ENCODE data around the gene LPCAT3. TPM values are rescaled to one million over a fixed set of nuclear protein-coding genes. Genes with fewer than 3 reads are reported as not detected.

Gene LPCAT3
- total RNA-seq, 1 experiment from 2014 or later = 45.8 TPM

- no TSS peak for BruUV-seq (replicated peaks)
Observed at GRCh38 chr12:6960593-6961277, 57.5 kb downstream of the LPCAT3 start.

More at GRCh38 chr12:6960593-6961277, 57.5 kb downstream of the LPCAT3 start:
- no peak for ATAC-seq
- Histone ChIP-seq H3K36me3 (ENCODE audit: control insufficient read depth in 1 of 2, insufficient read depth in 2 of 2, low read length in 2 of 2) (peaks cover under 1 to 5% of the 10 kb centered on the region in 2 experiments; a peak in 2 of 4 replicates), H3K27ac (ENCODE audit: low read depth, low read length) (peak overlapping the region; percentile 97), H2AFZ (ENCODE audit: low read depth, low read length, poor library complexity, severe bottlenecking) (no peak overlapping the region), H3K9ac (ENCODE audit: low read length) (peak overlapping the region; percentile 100), H3K4me1 (ENCODE audit: control insufficient read depth in 1 of 2, insufficient read depth in 2 of 2, low read length in 2 of 2) (peaks cover 26 to 47% of the 10 kb centered on the region in 2 experiments), H3K27me3 (ENCODE audit: insufficient read depth, low read length) (no peaks in the 10 kb centered on the region), H4K20me1 (ENCODE audit: insufficient read depth) (peaks cover 3% of the 10 kb centered on the region; the same call in 1 of the 2 replicates), H3K4me3 (replicated peaks in 1 of 2; ENCODE audit: low read depth in 1 of 2, low read length in 2 of 2) (peak overlapping the region; percentile 96 to 99), H3K9me3 (ENCODE audit: control insufficient read depth in 1 of 2, insufficient read depth in 1 of 2, low read depth in 1 of 2, low read length in 2 of 2) (no peaks in the 10 kb centered on the region), H3K9me2 (ENCODE audit: insufficient read depth) (no peaks in the 10 kb centered on the region), H3K79me2 (ENCODE audit: insufficient read depth, low read length) (peaks cover 28% of the 10 kb centered on the region), H3K4me2 (ENCODE audit: low read length) (peak overlapping the region; percentile 87)
- intact Hi-C loops (cut with micrococcal nuclease) = loop anchor here (1.0 to 5.0 kb wide), 2 partner anchors 14 to 208 kb away; partner anchors contain the start of gene MLF2
- ChIA-PET CTCF (interaction anchor here (1.1 to 6.0 kb wide), 5 partner anchors 11 to 89 kb away, joined by 3 to 101 read pairs (median 11); partner anchors contain the start of genes C12orf57, LPCAT3, RNU7-1 and SPSB2), RAD21 (ENCODE audit: low non-redundant PET in 1 of 2, low total read pairs in 2 of 2, uncharacterized antibody in 2 of 2, unreplicated experiment in 2 of 2) (interaction anchor here in 1 of 2 experiments (4.0 kb wide), 1 partner anchor 15 kb away, joined by 22 read pairs; no protein-coding TSS in a partner anchor), POLR2A (interaction anchor here (1.1 to 9.9 kb wide), 11 partner anchors 14 to 147 kb away, joined by 3 to 269 read pairs (median 5); partner anchors contain the start of genes ATN1, C12orf57, LPCAT3 and RNU7-1)
- no peak for DNase-seq (ENCODE audit: low read depth, low spot score)
- peak in 1 of 3 experiments; percentile 7; a peak in 1 of 6 replicates for TF ChIP-seq CTCF (IDR thresholded peaks at IDR 0.05 in 2 of 3, conservative IDR thresholded peaks at IDR 0.05 in 1 of 3; ENCODE audit: borderline replicate concordance in 1 of 3, insufficient read depth in 1 of 3, low read depth in 2 of 3, low read length in 2 of 3)
- TF ChIP-seq EGR1 (IDR thresholded peaks at IDR 0.05; ENCODE audit: low read depth) = no peak

Measured in HCT116 (cell line).